Measurements from ENCODE around the gene SLC26A1.

Gene SLC26A1

DNA sequence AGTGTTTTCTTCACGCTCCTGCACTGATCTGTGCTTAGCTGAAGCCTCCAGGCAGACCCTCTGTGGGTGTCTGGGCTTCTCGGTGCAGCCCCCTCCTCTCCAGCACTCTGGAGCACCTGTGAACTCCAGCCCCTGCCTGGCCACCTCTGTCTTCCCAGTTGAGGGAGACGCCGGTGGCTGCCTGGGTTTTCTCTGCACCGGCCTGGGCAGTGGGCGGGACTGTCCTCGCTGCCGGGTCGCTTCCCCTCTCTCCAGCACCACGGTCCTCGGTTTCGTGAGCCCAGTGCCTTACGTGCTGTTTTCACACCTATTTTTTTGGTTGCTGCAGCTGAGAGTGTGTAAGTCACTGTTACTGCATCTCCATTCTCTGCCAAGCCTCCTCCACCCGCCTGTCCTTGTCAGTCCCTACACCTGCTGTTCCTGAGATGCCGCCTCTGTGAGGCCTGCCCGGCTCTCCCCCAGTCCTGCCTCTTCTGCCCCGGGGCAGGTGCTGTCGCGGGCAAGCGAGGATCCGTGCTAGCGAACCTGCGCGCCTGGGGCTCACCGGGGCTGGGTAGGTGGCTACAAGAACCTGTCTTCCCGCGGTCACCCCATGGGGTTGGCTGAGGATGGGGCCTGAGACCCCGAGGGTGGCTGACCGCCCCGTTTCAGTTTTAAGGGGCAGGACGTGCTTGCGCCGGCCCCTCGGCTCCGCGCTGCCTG is 15.8 kb upstream of the SLC26A1 start:
- DNase-seq (ENCODE audit: low read depth): no peak
- peak overlapping the region; percentile 60 for H3K4me3 ChIP-seq (replicated peaks; ENCODE audit: low read depth, low read length)
- TF ChIP-seq, protein P1, sequence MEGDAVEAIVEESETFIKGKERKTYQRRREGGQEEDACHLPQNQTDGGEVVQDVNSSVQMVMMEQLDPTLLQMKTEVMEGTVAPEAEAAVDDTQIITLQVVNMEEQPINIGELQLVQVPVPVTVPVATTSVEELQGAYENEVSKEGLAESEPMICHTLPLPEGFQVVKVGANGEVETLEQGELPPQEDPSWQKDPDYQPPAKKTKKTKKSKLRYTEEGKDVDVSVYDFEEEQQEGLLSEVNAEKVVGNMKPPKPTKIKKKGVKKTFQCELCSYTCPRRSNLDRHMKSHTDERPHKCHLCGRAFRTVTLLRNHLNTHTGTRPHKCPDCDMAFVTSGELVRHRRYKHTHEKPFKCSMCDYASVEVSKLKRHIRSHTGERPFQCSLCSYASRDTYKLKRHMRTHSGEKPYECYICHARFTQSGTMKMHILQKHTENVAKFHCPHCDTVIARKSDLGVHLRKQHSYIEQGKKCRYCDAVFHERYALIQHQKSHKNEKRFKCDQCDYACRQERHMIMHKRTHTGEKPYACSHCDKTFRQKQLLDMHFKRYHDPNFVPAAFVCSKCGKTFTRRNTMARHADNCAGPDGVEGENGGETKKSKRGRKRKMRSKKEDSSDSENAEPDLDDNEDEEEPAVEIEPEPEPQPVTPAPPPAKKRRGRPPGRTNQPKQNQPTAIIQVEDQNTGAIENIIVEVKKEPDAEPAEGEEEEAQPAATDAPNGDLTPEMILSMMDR (IDR thresholded peaks at IDR 0.05; ENCODE audit: low read length, missing control alignments): no peak

DNA sequence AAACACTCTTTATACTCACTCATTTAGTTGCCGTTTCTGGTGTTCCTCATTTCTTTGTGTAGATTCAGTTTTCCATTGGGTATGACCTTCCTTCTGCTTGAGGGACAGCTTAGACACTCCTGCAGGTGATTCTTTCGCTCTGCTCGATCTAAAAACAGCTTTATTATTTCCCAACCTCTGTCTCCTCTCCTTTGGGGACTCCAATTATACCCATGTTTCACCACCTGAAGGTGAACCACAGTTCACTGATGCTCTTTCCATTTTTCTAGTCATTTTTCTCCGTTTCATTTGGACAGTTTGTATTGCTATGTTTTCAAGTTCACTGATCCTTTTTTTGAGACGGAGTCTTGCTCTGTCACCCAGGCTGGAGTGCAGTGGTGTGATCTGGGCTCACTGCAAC is 13.7 kb upstream of the SLC26A1 start:
- H3K4me3 ChIP-seq (replicated peaks; ENCODE audit: low read depth, low read length): no peak overlapping the region
- DNase-seq (ENCODE audit: low read depth): no peak
- TF ChIP-seq, protein P1 (IDR thresholded peaks at IDR 0.05; ENCODE audit: low read length, missing control alignments): no peak

DNA sequence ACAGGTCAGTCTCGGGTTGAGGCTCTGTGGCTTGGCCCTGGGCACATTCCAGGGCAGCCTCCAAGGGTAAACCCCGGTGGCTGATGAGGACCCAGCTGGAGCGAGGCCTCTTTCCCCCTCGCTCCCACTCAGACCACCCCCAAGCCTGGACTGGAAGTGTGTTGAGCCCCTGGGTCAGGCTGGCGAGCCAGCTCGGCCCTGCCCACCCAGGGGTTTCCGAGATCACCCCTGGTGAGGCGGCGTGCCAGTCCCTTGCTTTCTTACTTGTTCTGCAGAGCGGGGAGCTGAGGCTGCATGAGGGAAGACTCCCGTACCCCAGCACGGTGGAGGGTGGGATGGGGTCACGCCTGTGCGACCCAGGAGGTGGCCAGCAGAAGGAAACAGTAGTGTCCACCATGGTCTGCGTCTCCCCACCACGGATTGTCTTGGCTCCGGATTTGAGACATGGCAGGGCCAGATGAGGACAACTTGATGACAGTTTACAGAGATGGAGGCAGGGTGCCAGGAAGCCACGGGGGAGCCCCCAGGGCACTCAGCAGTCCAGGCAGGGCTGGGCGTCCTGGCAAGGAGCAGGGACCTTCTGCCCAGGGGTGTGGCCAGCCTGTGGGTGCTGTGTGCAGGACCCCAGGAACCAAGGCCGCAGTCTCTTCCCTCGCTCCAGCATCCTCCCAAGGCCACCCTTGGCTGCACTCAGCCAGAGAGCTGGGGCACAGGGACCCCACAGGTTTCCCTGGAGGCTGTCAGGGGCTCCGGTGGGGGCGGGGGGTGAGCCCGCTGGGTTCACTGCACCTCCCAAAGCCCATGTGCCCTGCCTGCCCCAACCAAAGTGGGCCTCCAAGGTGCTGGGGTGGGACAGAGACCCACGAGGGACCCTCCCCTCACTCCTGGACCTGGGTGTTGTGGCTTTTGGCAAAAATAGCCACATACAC is 11.6 kb upstream of the SLC26A1 start:
- H3K4me3 ChIP-seq (replicated peaks; ENCODE audit: low read depth, low read length): no peak overlapping the region
- DNase-seq (ENCODE audit: low read depth): no peak
- TF ChIP-seq, protein P1 (IDR thresholded peaks at IDR 0.05; ENCODE audit: low read length, missing control alignments): no peak

DNA sequence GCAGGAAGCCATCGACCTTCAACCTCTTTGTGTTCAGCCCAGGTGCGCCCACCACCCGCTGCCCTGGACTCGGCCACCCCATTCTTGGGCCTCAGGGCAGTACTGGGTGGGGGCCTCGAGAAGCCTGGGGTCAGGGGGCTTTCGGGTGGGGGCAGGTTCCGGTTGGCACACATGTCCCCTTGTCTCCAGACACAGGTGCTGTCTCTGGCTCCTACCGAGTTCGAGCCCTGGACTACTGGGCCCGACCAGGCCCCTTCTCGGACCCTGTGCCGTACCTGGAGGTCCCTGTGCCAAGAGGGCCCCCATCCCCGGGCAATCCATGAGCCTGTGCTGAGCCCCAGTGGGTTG is 10.8 kb upstream of the SLC26A1 start:
- no peak for DNase-seq (ENCODE audit: low read depth)
- H3K4me3 ChIP-seq (replicated peaks; ENCODE audit: low read depth, low read length): no peak overlapping the region
- TF ChIP-seq, protein P1 (IDR thresholded peaks at IDR 0.05; ENCODE audit: low read length, missing control alignments): no peak

DNA sequence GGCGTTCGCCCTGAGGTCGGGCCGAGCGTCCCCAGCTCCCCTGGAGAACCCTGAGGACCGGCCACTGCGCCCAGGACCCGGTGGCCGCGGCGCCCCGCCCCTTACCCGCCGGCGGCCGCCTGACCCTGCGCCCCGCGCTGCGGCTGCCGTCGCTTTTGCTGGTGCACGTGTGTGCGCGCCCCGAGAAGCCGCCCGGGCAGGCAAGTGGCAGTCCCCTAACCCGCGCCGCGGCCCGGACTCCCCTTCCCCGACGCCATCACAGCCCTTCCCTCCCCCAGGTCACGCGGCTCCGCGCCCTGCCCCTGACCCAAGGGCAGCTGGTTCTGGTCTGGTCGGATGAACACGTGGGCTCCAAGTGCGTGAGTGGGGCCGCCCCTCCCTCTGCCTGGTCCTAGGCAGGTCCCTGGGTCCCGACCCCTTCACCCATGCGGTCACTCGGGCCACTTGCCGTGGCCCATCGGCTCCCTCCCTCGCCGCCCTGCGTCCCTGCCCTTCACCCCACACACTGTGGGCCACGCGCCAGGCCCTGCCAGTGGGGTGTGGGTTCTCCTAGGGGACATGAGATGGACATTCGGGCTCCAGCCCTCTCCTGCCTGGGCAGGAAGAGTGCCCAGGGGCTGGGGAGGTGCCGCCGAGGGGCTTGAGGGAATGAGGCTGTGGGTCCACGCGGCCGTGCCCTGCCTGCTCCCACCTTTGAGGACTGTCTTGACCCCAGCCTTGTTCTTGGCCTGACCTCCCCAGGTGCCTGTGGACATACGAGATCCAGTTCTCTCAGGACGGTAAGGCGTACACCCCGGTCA is 10.3 kb upstream of the SLC26A1 start:
- TF ChIP-seq, protein P1 (IDR thresholded peaks at IDR 0.05; ENCODE audit: low read length, missing control alignments): no peak
- H3K4me3 ChIP-seq (replicated peaks; ENCODE audit: low read depth, low read length): no peak overlapping the region
- DNase-seq (ENCODE audit: low read depth): no peak

DNA sequence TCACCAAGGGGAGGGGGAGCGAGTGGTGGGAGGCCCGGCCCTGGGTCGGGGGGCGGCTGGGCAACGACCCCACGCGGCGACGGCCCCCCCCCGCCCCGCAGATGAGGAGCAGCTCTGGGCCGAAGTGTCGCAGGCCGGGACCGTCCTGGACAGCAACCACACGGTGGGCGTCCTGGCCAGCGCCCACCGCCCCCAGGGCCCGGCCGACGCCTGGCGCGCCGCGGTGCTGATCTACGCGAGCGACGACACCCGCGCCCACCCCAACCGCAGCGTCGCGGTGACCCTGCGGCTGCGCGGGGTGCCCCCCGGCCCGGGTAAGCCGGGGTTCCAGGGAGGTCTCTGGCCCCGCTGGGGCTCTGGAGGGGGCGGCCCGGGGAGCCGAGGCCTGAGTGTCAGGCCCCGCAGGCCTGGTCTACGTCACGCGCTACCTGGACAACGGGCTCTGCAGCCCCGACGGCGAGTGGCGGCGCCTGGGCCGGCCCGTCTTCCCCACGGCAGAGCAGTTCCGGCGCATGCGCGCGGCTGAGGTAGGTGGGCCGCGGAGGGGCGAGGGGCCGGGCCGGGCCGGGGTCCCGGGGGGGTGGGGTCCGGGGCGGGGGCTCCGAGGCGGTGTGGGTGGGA is 9.5 kb upstream of the SLC26A1 start:
- TF ChIP-seq, protein P1 (IDR thresholded peaks at IDR 0.05; ENCODE audit: low read length, missing control alignments): no peak
- no peak for DNase-seq (ENCODE audit: low read depth)
- H3K4me3 ChIP-seq (replicated peaks; ENCODE audit: low read depth, low read length): no peak overlapping the region

All from fibroblast of pulmonary artery (primary cell).